ENCODE data around the gene CALCR.
"Not testable (repeated sequence)": the region's sequence is repeated elsewhere in the genome, so short reads cannot be mapped to it uniquely, and the experiment has no call there.

The CALCR gene

DNA sequence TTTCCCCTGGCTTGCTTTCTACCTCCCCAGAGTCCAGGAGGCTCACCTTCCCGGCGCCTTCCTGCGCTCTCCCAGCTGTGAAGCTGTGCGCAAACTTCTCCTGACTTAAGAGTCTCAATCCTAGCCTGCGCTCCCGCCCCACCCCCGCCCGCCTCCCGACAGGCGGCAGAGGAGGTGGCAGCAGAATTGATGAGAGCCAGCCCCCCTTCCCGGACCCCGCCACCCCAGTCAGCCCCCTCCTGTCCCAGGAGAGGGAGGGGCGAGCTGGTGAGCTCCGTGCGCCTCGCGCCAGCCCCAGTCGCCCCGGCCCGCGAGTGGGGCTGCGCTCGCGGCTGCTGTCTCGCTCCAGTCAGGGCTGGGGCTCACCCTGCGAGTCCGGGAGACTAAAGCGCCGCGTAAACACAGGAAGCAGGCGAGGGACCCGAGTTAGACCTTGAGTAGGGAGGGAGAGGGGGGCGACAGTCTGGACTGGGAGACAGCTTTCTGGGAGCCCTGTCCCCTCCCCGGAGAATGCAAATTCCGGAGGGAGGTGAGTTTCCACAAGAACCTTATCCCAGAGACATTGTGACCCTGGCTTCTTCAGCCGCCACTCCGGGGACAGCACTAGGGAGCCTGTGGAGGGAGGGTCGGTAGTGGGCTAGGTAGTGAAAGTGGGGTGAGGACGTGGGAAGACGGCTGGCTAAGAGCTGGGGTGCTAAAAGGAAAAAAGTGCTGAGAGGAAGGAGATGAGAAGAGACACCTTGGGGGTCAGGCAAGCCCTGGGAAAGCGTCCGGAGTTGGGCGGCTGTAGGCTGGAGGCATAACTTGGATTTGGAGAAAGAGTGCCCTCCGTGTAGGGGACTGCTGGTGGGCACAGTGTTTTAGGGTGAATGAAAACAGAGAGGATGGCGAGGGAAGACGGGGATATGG lies at the start of gene CALCR:
Gene CALCR (minus strand): TSS at position 79 of the 909 bp plus-strand sequence. CDS start 87,743 bp downstream, outside the sequence.
- H3K36me3 Mint-ChIP-seq = no peaks in the 10 kb centered on the region
- no peak within 1 kb of the TSS for H3K27ac Mint-ChIP-seq
- no peaks in the 10 kb centered on the region for H3K4me1 Mint-ChIP-seq
- H3K9me3 Mint-ChIP-seq = no peaks in the 10 kb centered on the region
- CTCF ChIA-PET = no interaction called here
- no peak for DNase-seq
- peaks cover 29% of the 10 kb centered on the region for H3K27me3 Mint-ChIP-seq
- no peak within 1 kb of the TSS for H3K4me3 Mint-ChIP-seq

DNA sequence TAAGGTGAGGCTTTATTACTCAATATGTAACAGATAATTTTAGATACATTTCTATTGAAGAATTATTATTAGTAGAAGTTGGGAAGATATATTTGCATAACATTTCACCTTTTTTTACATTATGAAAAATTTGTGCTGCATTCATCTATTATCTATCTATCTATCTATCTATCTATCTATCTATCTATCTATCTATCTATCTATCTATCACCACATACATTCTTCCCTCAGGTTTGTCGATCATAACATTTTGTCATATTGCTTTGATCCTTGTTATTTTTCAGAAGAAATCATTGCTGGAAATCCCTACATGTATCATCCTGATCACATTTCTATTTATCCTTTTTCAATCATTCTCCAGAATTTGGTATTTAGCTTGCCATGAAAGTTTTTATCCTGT lies 49.3 kb upstream of the CALCR start:
- no peak overlapping the region for H3K4me3 Mint-ChIP-seq
- H3K27ac Mint-ChIP-seq = no peak overlapping the region
- H3K36me3 Mint-ChIP-seq = no peaks in the 10 kb centered on the region
- DNase-seq = no peak
- no peaks in the 10 kb centered on the region for H3K4me1 Mint-ChIP-seq
- CTCF ChIA-PET = no interaction called here
- H3K27me3 Mint-ChIP-seq = no peaks in the 10 kb centered on the region
- no peaks in the 10 kb centered on the region for H3K9me3 Mint-ChIP-seq

DNA sequence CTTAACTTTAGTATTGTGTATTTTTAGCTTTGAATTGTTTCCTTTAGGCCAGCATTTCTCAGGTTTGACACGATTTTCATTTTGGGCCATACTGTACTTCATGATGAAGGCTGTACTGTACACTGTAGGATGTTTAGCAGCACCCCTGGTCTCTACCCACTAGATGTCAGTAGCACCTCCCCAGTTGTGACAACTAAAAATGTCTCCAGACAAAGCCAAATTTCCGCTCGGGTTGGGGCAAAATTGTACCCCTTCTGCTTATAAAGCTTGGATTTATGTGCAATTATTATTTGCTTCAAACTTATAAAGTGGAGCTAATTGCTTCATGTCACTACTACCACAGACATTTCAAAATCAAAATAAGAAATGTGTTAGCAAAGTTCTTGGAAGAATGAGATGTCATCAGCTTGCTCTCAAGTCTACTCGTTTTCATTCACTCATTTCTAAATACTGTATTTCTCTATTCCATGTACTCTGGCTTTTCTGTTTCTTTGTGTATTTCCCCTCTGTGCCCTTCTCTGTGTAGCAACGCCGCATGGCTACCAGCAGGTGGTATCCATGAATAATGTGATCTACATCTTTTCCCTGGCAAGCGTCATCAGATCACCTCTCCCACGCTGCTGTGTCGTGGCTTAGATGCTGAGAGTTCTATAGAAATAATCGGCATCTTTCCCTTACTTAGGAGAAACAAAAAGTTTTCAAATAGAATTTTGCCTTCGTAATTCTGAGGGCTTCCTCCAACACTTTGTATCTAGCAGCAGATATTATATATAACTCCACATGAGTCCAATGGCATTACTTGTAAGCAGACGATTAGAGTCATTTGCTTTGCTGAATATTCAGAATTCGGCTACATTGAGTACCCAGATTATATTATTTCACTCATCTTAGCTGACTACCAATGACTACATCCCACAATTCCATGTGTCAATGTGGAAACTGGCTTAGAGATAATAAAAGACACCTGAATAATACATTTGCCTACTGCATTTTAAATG lies 47.8 kb upstream of the CALCR start:
- DNase-seq = no peak
- Mint-ChIP-seq H3K27ac (no peak overlapping the region), H3K27me3 (no peaks in the 10 kb centered on the region), H3K4me3 (no peak overlapping the region), H3K9me3 (no peaks in the 10 kb centered on the region), H3K36me3 (no peaks in the 10 kb centered on the region), H3K4me1 (no peaks in the 10 kb centered on the region)
- CTCF ChIA-PET = interaction anchor here (0.9 kb wide), 1 partner anchor 465 kb away, joined by 3 read pairs; no protein-coding TSS in a partner anchor

DNA sequence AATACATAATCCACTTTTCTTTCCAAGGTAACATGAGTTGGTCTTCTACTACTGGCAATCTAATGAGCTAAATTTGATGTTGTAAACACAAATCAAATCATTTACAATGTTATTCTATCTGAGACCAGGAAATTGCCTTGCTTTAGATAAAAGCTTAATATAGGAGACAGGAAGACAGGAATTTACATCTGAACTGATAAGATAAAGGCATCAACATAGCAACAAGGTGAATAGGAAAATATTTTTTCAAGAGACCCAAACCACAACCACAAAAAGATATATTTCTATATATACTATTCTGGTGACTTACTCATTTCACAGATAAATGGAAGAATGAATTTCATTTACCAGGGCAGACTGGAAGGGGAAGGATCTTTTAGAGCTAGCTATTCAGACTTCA lies 46.3 kb upstream of the CALCR start:
- CTCF ChIA-PET = interaction anchor here (0.8 kb wide), 1 partner anchor 9 kb away, joined by 3 read pairs; no protein-coding TSS in a partner anchor
- H3K4me1 Mint-ChIP-seq = no peaks in the 10 kb centered on the region

DNA sequence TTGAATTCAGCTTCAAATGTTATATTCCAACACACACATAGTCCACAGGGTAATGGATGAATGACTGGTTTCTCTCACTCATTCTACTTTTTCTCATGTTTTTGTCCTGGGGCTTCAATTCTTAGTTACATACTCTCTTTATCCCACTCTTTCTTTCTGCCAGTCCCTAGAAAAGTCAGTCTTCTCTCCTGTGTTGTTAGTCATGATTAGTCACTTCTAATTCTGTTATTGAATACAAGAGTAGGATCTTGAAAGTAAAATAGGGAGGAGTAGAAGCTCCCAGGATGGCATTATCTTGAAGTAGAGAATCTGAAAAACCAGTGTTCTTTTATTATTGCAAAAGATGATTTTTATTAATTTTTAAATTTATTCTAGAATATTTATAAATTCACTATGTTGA lies 45.5 kb upstream of the CALCR start:
- DNase-seq = no peak
- Mint-ChIP-seq H3K4me3 (no peak overlapping the region), H3K27ac (no peak overlapping the region), H3K4me1 (no peaks in the 10 kb centered on the region), H3K36me3 (no peaks in the 10 kb centered on the region), H3K9me3 (no peaks in the 10 kb centered on the region), H3K27me3 (no peaks in the 10 kb centered on the region)
- CTCF ChIA-PET = interaction anchor here (0.8 kb wide), 1 partner anchor 9 kb away, joined by 3 read pairs; no protein-coding TSS in a partner anchor

More for the DNA sequence above, 46.3 kb upstream of the CALCR start:
- no peaks in the 10 kb centered on the region for H3K9me3 Mint-ChIP-seq
- no peak overlapping the region for H3K4me3 Mint-ChIP-seq
- no peaks in the 10 kb centered on the region for H3K27me3 Mint-ChIP-seq
- DNase-seq = no peak
- no peak overlapping the region for H3K27ac Mint-ChIP-seq
- no peaks in the 10 kb centered on the region for H3K36me3 Mint-ChIP-seq

DNA sequence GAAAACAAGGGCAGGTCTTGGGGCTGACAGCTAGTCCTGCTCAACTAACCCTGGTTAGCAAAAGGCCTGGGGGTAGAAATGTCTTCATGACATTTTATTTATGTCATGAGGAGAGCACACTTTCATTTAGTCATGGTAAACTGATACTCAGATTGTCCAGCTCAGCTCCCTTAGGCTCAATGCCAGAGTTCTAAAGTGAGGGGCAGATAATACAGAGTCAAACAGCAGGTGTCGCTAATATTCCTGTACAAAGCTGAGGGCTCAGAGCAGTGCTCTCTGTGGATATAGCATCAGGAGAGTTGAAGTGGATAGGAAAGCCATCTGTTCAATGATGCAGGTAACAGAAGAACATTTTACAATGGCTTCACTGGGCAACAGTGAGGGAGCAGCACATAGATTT lies 26.8 kb upstream of the CALCR start:
- Mint-ChIP-seq H3K4me1 (no peaks in the 10 kb centered on the region), H3K36me3 (no peaks in the 10 kb centered on the region), H3K27ac (no peak overlapping the region), H3K9me3 (no peaks in the 10 kb centered on the region), H3K27me3 (no peaks in the 10 kb centered on the region), H3K4me3 (no peak overlapping the region)
- CTCF ChIA-PET = no interaction called here
- no peak for DNase-seq

DNA sequence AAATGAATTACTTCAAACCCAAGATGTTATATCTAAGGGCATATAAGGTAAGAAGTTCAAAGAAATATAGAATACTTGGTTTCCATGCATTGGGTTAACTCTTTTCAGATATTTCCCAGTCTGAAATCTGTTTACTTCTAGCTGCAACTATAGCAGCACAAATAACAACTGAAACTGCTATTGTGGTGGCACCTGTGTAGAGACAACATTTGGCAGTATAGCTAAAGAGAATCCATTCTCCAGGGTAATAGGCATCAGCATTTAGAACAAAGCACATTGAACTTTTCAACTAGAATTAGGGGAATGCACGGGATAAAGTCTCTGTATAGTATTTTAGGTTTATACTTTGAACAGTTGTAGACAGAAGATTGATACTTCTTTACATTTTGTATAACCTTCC lies 19.7 kb upstream of the CALCR start:
- Mint-ChIP-seq H3K4me3 (no peak overlapping the region), H3K4me1 (no peaks in the 10 kb centered on the region), H3K27me3 (no peaks in the 10 kb centered on the region), H3K36me3 (no peaks in the 10 kb centered on the region), H3K27ac (no peak overlapping the region), H3K9me3 (no peaks in the 10 kb centered on the region)
- CTCF ChIA-PET = no interaction called here
- DNase-seq = no peak

DNA sequence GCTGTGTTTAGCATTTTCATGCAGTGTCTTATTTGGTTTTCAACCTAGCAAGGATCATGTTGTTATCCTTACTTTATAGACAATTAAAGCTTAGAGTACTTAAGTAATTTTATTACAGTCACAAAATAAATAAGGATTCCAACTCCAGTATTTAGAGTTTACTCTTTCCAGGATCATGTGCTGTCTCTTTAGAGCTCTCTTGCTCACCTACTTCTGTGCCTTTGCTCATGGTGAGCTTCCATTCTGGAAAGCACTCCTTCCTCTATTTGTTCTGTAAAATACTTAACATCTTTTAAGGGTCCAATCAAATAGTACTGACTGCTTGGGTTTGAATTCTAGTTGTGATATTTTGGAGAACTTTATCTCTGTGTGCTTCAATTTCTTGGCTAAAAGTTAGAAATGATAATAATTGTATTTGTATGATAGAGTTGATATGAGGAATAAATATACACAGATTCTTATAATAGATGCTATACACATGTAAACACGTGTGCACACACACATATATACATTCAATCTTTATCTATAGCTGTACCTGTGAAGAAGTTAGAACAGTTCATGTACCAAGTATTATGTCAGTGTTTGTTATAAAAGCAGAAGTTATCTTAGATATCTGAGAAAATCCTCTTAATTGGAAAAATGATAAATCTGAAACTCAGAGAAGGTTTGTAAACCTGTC lies 18.2 kb upstream of the CALCR start:
- DNase-seq = no peak
- Mint-ChIP-seq H3K4me3 (no peak overlapping the region), H3K36me3 (no peaks in the 10 kb centered on the region), H3K9me3 (no peaks in the 10 kb centered on the region), H3K4me1 (no peaks in the 10 kb centered on the region), H3K27me3 (no peaks in the 10 kb centered on the region), H3K27ac (no peak overlapping the region)
- CTCF ChIA-PET = no interaction called here

DNA sequence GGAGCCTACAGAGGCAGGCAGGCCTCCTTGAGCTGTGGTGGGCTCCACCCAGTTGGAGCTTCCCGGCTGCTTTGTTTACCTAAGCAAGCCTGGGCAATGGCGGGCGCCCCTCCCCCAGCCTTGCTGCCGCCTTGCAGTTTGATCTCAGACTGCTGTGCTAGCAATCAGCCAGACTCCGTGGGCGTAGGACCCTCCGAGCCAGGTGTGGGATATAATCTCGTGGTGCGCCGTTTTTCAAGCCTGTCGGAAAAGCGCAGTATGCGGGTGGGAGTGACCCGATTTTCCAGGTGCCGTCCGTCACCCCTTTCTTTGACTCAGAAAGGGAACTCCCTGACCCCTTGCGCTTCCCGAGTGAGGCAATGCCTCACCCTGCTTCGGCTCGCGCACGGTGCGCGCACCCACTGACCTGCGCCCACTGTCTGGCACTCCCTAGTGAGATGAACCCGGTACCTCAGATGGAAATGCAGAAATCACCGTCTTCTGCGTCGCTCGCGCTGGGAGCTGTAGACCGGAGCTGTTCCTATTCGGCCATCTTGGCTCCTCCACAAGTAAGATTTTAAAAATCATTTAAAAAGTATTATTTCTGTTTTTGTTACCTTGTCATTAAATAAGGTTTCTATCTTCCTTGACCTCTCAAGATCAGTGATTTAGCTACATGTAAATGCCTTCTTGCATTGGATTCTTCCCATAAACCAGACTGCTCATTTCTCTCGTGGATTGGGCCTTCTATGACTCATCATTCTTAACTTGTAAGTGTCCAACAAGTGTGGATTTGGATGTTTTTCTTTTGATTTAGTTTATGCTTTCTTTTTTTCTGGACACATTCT lies 16.9 kb upstream of the CALCR start:
- H3K27me3 Mint-ChIP-seq = not testable (repeated sequence)

DNA sequence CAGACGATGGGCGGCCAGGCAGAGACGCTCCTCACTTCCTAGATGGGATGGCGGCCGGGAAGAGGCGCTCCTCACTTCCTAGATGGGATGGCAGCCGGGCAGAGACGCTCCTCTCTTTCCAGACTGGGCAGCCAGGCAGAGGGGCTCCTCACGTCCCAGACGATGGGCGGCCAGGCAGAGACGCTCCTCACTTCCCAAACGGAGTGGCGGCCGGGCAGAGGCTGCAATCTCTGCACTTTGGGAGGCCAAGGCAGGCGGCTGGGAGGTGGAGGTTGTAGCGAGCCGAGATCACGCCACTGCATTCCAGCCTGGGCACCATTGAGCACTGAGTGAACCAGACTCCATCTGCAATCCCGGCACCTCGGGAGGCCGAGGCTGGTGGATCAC lies 11.9 kb upstream of the CALCR start:
- CTCF ChIA-PET, H3K27me3 Mint-ChIP-seq, H3K4me1 Mint-ChIP-seq, H3K4me3 Mint-ChIP-seq, H3K27ac Mint-ChIP-seq, H3K9me3 Mint-ChIP-seq, H3K36me3 Mint-ChIP-seq, DNase-seq: not testable (repeated sequence)

More for the DNA sequence above, 16.9 kb upstream of the CALCR start:
- H3K4me3 Mint-ChIP-seq, DNase-seq, H3K27ac Mint-ChIP-seq, H3K9me3 Mint-ChIP-seq, CTCF ChIA-PET, H3K4me1 Mint-ChIP-seq, H3K36me3 Mint-ChIP-seq: not testable (repeated sequence)

DNA sequence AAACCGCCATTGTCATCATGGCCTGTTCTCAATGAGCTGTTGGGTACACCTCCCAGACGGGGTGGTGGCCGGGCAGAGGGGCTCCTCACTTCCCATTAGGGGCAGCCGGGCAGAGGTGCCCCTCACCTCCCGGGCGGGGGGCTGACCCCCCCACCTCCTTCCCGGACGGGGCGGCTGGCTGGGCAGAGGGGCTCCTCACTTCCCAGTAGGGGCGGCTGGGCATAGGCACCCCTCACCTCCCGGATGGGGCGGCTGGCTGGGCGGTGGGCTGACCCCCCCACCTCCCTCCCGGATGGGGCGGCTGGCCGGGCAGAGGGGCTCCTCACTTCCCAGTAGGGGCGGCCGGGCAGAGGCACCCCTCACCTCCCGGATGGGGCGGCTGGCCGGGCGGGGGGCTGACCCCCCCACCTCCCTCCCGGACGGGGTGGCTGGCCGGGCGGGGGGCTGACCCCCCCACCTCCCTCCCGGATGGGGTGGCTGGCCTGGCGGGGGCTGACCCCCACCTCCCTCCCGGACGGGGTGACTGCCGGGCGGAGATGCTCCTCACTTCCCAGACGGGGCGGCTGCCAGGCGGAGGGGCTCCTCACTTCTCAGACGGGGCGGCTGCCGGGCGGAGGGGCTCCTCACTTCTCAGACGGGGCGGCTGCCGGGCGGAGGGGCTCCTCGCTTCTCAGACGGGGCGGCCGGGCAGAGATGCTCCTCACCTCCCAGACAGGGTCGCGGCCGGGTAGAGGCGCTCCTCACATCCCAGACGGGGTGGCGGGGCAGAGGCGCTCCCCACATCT lies 11.4 kb upstream of the CALCR start:
- H3K4me3 Mint-ChIP-seq, H3K36me3 Mint-ChIP-seq, H3K9me3 Mint-ChIP-seq, H3K27me3 Mint-ChIP-seq, H3K4me1 Mint-ChIP-seq, CTCF ChIA-PET, H3K27ac Mint-ChIP-seq, DNase-seq: not testable (repeated sequence)

DNA sequence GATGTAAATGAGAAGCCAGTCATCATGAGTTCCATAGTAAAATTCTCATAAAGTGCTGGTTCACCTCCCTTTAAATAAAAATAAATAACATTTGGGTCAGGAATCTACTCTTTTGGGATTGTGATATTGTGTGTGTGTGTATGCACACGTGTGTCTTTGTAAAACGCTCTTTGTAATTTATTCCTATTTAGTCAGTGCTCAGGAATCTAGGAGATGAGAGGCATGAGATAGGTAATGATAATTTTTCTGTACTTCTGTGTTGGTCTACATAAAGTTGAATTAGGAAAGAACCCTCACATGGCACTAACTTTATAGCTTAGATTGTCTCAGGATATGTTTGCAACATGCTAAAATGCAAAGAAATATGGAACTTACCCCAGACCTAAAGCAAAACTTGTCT lies 4.9 kb upstream of the CALCR start:
- Mint-ChIP-seq H3K4me1 (no peaks in the 10 kb centered on the region), H3K4me3 (no peak overlapping the region), H3K36me3 (no peaks in the 10 kb centered on the region), H3K9me3 (no peaks in the 10 kb centered on the region), H3K27me3 (peaks cover 23% of the 10 kb centered on the region), H3K27ac (no peak overlapping the region)
- DNase-seq = no peak
- CTCF ChIA-PET = no interaction called here

DNA sequence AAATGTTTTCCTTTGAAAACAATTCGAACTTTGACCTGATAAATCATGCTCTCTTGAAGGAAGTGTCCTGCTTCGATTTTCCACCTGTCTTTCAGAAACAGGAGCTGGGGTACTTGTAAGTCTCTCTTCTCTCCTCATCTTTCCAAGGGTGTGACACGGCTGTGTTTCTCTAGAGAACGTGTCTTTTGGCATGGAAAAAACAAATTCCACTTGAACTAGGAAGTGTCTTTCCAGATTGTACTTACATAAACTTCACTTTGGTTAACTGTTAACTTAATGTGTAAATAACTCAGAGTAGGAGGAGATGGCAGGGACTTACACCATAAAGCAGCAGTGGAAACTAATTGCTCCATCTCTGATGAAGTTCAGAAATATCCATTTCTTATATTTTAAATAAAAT lies 4.2 kb upstream of the CALCR start:
- H3K9me3 Mint-ChIP-seq = no peaks in the 10 kb centered on the region
- no peaks in the 10 kb centered on the region for H3K4me1 Mint-ChIP-seq
- no peaks in the 10 kb centered on the region for H3K36me3 Mint-ChIP-seq
- no peak for DNase-seq
- CTCF ChIA-PET = no interaction called here
- H3K4me3 Mint-ChIP-seq = no peak overlapping the region
- peaks cover 29% of the 10 kb centered on the region for H3K27me3 Mint-ChIP-seq
- no peak overlapping the region for H3K27ac Mint-ChIP-seq

Measured in activated naive CD4-positive, alpha-beta T cell treated with anti-CD3 and anti-CD28 coated beads, Interleukin-2, amount 10 ng/mL, durations not matched to agents 7 days and 5 days (primary cell).